IPS-NIHi11 (cell line): ENCODE results near the gene MCRIP2.
"Not testable (repeated sequence)": the region's sequence is repeated elsewhere in the genome, so short reads cannot be mapped to it uniquely, and the experiment has no call there.

ENCODE experiments used
- DNase-seq: peaks from one replicate; pipeline ENCODE4 v3.0.0; 2012; ENCODE audit warnings: mixed read lengths, low spot score

Gene MCRIP2, protein sequence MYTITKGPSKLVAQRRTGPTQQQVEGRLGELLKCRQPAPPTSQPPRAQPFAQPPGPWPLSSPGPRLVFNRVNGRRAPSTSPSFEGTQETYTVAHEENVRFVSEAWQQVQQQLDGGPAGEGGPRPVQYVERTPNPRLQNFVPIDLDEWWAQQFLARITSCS

DNA sequence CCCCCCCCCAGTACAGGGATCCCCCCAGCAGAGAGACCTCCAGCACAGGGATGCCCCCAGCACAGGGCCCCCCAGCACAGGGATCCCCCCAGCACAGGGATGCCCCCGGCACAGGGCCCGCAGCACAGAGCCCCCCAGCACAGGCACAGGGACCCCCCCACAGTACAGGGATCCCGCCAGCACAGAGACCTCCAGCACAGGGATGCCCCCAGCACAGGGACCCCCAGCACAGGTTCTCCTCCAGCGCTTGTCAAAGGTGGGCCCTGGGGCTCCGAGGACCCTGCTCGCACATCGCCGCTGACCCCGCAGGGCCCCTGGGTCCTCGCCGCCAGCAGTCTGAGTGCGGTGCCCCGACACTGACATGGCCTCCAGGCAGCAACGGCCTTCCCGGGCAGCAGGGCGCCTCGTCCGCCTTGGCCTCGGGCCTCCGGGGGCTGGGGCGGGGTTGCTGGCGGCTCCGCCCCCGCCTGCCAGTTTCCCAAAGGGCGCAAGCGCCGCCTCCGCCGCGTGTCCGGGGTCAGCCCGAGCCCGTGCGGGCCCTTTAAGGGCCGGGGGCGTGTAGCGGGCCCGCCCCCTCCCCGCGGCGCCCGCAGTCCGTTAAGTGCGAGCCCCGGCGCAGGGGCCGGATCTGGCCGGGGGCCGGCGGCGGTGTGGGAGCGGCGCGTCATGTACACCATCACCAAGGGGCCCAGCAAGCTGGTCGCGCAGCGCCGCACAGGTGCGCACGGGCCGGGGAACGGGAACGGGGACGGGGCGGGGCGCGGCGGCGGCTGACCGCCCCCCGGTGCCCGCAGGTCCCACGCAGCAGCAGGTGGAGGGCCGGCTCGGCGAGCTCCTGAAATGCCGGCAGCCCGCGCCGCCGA, at the start of gene MCRIP2:
TSS of gene MCRIP2 (plus strand) at position 503 of the 863 bp plus-strand sequence. CDS start at position 667, 164 bp downstream.
- DNase-seq = peak; percentile 93

GRCh38 chr16:591892-592517, 49.6 kb upstream of the MCRIP2 start:
- no peak for DNase-seq

DNA sequence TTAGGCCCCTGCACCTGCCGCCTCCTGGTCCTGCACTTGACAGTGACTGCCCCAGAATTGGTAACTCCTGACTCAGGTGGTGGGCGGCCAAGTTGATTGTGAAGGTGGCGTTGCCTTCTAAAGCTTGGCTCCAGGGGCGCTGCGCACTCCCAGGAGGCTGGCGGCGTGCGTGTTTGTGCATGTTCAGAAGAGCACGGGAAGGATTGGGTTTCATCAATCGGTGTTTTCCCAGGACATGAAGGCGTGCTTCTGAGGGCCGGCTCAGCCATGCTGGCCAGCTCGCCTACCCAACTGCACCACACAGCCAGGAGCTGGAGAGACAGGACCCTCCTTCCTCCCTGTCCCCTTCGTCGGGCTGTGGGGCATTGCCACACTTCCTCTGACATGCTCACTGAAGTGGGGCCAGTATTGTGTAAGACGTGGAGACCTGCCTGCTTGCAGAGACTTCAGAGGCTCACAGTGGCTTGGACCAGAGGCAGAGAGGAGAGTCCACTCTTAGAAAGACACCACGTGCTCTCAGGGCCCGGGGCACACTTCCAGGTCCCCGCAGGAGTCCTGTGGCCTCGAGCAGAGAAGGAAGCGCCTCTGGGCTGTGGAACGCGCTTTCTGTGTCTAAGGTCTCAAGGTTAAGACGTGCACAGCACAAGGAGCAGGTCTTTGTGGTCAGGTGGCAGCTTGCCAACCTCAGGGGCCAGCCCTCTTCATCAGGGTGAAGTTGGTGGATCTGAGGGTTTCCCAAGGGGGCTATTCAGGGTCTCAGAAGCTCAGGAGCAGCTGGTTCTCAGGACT, 48.9 kb upstream of the MCRIP2 start:
- DNase-seq = no peak

DNA sequence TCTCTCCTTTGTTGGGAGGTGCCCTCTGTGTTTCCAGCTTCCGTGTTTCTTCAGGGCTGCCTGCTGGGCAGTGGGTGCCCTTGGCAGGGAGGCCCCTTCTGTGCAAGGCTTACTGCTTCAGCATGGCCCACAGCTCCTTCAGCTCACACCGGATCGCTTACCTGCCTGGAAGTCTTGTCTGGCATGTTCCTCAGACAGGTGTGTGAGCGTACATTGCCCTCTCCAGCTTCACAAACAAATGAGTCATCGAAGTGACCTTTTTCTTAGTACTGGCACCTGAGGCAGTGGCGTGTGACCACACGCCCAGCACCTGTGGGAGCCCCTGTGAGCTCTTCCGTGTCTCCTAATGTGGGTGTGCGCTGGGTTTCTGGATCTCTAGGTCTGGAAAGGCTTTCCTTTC, 48.2 kb upstream of the MCRIP2 start:
- DNase-seq = no peak

DNA sequence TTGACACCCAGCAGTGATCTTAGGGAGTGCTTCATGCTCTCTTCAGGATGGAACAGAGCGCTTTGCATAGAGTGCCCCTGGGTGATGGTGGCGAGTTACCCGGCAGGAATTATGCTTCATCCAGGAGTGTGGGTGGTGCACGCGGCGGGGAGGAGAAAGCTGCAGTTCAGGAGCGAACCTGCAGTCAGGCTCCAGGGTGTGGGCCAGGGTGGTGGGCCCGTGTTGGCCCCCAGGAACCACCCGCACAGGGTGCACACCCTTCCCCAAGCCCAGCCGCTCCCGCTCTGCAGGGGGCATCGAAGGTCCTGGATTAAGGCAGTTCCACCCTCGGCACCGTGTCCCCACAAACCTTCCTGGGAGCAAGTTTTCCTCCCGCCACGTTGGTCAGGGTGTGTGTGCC, 47.8 kb upstream of the MCRIP2 start:
- DNase-seq = no peak

DNA sequence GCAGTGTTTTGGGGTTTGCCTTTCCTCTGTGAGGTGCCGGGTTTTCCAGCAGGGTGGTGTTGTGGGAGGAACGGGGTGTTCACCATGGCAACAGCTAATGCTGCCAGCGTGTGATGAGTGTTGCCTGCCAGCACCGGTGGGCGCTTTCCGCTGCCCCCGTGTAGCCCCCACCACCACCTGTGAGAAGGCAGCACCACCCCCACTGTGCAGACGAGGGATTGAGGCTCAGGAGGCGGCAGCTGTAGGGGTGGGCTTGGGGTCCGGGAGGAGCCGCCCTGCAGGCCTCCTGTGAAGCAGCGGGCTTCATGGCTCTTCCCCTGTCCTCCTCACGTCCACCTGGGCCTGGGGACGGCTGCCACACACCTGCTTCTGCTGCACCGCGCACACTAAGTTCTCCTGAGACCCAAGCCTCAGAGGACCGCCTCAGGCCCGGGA, 46.5 kb upstream of the MCRIP2 start:
- DNase-seq = no peak

GRCh38 chr16:595942-596735, 45.5 kb upstream of the MCRIP2 start:
- DNase-seq = no peak

- no peak for DNase-seq
Observed at GRCh38 chr16:596736-597060, 44.9 kb upstream of the MCRIP2 start.

GRCh38 chr16:597655-598054, 44.0 kb upstream of the MCRIP2 start:
- DNase-seq = not testable (repeated sequence)

DNA sequence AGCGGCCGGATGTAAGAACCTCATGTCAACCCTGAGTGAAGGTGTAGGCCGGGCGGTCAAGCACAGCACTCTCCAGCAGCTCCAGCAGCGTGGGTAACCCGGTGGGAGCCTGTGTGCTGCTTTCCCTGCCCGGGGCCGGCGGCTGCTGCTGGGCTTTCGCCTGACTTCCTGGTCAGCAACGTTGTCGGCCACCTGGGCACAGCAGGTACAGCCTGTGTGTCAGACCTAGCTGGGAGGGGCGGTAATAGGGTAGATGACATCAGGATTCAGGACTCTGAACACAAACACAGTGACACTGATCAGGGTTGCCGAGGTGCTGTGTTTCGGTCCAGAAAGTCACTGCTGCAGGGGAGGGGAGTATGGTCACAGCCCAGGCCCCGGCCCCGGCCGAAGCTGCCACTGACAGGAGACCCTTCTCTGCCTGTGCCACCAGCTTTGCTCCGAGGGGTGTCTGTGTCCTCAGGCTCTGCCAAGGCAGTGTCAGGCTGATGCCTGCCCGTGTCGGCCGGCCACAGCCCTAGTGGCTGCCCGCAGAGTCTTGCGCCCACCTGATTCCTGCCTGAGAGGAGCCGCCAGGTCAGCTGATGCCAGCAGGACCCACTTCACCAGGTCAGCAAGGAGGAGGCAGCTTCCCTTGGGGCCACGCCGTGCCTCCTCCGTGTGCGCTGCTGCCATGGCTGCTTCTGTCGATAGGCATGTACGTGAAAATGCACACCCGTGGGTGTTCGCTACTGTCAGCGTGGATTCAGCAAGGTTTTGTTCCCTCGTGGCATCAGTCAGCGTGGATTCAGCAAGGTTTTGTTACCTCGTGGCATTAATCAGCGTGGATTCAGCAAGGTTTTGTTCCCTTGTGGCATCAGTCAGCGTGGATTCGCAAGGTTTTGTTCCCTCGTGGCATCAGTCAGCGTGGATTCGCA, 42.5 kb upstream of the MCRIP2 start:
- DNase-seq = no peak

DNA sequence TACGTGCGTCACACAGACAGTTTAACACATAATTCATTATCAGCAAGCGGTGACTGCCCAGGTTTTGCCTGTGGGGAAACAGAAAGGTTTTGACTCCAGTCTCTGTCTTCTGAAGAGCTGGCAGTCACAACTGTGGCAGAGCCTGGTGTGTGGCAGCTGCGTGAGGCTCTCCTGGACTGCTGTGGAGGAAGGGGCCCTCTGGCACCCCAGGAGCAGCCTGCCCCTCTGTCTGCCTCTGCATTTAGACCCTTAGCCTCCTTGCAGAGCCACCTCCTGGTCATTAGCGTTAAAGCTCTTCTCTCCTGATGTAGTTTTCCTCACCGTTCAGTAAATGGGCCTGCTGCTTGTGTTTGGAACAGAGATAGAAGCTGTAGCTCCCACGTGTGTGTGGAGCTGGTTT, 40.8 kb upstream of the MCRIP2 start:
- peak; percentile 76 for DNase-seq

DNA sequence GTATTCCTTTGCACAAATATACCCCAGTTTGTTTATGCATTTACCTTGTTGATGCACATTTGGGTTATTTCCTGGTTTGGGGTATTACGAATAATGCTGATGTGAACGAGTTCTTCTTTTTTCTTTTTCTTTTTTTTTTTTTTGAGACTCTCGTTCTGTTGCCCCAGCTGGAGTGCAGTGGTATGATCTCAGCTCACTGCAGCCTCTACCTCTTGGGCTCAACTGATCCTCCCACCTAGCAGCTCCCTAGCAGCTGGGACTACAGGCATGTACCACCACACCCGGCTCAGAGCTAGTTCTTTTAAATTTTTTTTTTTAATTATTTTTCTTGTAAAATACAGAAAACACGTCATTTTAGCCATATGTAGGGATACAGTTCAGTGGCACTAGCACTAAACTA, 37.7 kb upstream of the MCRIP2 start:
- no peak for DNase-seq

DNA sequence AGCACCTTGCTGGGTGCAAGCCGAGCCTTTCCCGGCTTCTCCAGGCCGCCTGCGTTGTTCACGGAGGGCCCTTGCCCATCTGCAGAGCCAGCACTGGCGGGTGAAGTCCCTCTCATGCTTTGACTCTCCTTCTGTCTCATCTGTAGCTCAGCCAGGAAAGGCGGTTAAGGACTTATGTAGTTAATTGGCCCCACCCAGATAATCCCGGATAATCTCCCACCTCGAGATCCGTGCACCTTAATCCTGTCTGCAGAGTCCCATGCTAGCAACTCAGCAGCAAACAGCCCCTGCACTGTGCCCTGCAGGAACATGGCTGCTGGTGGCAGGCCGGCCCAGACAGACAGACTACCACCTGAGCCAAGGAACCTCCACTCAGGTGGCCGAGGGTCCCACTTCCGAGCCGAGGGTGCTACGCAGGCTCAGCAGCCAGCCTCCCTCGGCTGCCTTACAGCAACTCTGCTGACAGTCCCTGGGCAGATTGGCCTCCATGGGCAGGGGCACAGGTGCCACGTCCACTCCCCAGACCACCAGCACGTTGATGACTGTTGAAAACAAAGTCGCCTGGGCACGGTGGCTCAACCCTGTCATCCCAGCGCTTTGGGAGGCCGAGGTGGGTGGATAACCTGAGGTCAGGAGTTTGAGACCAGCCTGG, 34.8 kb upstream of the MCRIP2 start:
- DNase-seq = no peak

DNA sequence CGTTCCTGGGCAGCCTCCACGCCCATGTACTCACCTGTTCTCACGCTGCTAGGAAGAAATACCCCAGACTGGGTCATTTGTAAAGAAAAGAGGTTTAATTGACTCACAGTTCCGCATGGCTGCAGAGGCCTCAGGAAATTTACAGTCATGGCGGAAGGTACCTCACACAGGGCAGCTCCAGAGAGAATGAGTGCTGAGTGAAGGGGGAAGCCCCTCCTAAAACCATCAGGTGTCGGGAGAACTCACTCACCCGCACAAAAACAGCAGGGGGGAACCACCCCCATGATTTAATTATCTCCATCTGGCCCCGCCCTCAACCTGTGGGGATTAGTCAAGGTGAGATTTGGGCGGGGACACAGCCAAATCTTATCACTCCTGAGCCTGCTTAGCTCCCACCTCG, 33.6 kb upstream of the MCRIP2 start:
- DNase-seq = no peak

DNA sequence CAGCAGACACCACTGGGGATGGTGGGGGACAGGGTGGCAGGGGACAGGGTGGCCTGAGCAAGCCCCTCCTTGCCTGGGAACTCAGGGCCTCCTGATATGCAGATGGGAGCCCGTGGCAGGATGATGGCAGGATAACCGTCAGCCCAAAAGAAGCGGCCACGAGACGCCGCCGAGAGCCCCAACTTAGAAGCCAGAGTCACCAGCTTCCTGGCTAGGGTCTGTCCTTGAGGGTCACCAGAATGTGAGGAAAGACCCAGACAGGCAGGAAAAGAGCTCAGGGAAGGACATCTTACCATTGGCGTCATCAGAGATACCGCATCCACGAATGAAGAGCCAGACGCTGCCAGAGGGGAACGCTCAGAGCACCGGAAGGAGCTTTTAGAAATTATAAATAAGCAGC, 32.3 kb upstream of the MCRIP2 start:
- no peak for DNase-seq

- DNase-seq = no peak
Observed at GRCh38 chr16:609984-610383, 31.6 kb upstream of the MCRIP2 start.

- DNase-seq = peak; percentile 93
Observed at GRCh38 chr16:610513-611381, 30.9 kb upstream of the MCRIP2 start.

DNA sequence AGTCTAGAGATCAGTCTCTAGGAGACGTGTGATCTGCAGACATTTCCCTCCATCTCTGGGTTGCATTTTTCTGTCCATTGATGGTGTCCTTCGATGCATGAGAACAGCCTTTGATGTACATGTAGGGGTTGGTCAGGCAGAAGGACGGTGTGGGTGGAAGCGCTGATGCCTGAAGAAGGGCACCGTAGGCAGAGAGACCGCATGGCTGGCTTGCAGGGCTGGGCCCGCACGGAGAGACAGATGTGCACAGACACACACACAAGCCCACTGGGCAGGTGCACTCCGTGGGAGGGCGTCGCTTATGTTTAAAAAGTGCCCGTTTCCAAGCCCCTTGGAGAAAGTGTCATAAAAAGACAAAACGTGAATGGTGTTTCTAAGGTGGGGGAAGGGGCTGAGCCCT, 26.5 kb upstream of the MCRIP2 start:
- no peak for DNase-seq
